ENCODE data around the gene GABBR1. TPM values are rescaled to one million over a fixed set of nuclear protein-coding genes. Genes with fewer than 3 reads are reported as not detected.

GABBR1 gene
- polyA plus RNA-seq, 6 donors from 2014 or later = 4.1 to 11.3 (median 4.6) TPM; not detected in 1

GRCh38 chr6:29524044-29524443, 108.9 kb downstream of the GABBR1 start:
- Mint-ChIP-seq H3K27me3 (peaks cover 24 to 45% (median 28%) of the 10 kb centered on the region in 3 donors), H3K27ac (no peak overlapping the region), H3K4me1 (no peaks in the 10 kb centered on the region), H3K36me3 (no peaks in the 10 kb centered on the region), H3K4me3 (no peak overlapping the region), H3K9me3 (peaks cover 0 to 2% (median 0%) of the 10 kb centered on the region in 7 donors)
- DNase-seq (no peak), ATAC-seq (ENCODE audit: low read depth in 2 of 2) (no peak)

DNA sequence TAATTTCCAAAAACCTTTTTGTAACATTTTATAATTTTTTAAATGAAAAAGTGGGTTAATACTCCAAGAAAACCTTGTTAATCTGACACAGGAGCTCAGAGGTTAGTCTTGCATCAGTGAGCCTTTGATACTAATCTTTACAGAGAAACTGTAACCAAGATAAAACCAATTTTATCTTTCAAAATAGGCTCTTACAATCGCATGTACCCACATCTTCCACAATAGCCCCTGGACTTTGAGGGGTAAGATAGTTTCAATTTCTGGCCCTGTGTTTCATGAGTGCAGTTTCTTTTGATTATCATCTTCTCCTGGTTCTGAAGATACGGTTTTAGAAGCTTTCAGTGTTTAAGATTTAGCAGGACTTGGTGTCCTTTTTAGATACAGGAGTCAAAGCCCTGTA, 110.8 kb downstream of the GABBR1 start:
- no peaks in the 10 kb centered on the region for H3K36me3 Mint-ChIP-seq

GRCh38 chr6:29521006-29521680, 111.8 kb downstream of the GABBR1 start:
- no peak overlapping the region for H3K4me3 Mint-ChIP-seq
- DNase-seq (no peak), ATAC-seq (ENCODE audit: low read depth in 2 of 2) (no peak)
- no peaks in the 10 kb centered on the region for H3K4me1 Mint-ChIP-seq
- H3K36me3 Mint-ChIP-seq = no peaks in the 10 kb centered on the region
- peaks cover 0 to 2% (median 0%) of the 10 kb centered on the region in 7 donors for H3K9me3 Mint-ChIP-seq
- H3K27ac Mint-ChIP-seq = no peak overlapping the region
- peaks cover 24 to 57% (median 32%) of the 10 kb centered on the region in 3 donors for H3K27me3 Mint-ChIP-seq

More for the DNA sequence above, 110.8 kb downstream of the GABBR1 start:
- DNase-seq (no peak), ATAC-seq (ENCODE audit: low read depth in 2 of 2) (no peak)
- Mint-ChIP-seq H3K9me3 (peaks cover 0 to 2% (median 0%) of the 10 kb centered on the region in 7 donors), H3K27me3 (peaks cover 24 to 52% (median 26%) of the 10 kb centered on the region in 3 donors), H3K27ac (no peak overlapping the region), H3K4me1 (no peaks in the 10 kb centered on the region), H3K4me3 (no peak overlapping the region)

- H3K36me3 Mint-ChIP-seq = no peaks in the 10 kb centered on the region
- peaks cover 0 to 2% (median 0%) of the 10 kb centered on the region in 7 donors for H3K9me3 Mint-ChIP-seq
Observed at GRCh38 chr6:29520232-29520631, 112.8 kb downstream of the GABBR1 start.

DNA sequence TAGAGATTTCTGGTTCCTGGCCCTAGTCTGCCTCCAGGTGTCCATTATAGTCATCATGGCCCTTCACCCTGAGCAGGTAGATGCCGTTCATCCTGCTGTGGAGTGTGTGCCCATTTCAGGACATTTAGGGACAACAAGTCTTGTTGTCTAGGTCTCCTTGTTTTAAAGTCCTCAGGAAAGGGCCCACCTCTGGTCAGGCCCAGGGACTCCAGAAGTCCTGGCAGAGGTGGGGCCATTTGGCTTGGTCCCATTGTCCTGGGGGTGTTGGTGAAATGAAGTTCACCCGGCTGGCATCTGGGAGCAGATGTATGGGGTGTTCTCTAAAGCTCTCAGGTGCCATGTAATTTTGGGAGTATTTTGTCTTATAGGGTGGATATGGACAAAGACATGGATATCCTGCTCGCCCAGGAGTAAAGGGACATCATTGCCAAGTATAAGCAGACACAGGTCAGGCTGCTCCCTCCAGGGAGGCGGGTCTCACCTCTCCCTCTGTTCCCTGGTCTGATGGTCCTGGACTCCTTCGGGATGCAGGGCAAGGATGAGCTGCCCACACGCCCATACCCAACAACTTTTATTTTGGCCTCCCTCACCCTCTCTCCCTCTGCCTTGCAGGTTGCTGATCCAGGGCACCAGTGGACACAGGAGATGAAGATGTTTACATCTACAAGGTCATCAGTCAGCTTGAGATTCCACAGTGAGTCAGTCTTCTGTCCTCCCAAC, 113.5 kb downstream of the GABBR1 start:
- no peak overlapping the region for H3K27ac Mint-ChIP-seq
- DNase-seq (no peak), ATAC-seq (ENCODE audit: low read depth in 2 of 2) (no peak)
- no peak overlapping the region for H3K4me3 Mint-ChIP-seq
- peaks cover 0 to 2% (median 0%) of the 10 kb centered on the region in 7 donors for H3K9me3 Mint-ChIP-seq
- H3K36me3 Mint-ChIP-seq = no peaks in the 10 kb centered on the region
- no peaks in the 10 kb centered on the region for H3K4me1 Mint-ChIP-seq
- H3K27me3 Mint-ChIP-seq = peaks cover 22 to 51% (median 42%) of the 10 kb centered on the region in 3 donors

More at GRCh38 chr6:29520232-29520631, 112.8 kb downstream of the GABBR1 start:
- H3K4me3 Mint-ChIP-seq = no peak overlapping the region
- DNase-seq (no peak), ATAC-seq (ENCODE audit: low read depth in 2 of 2) (no peak)
- peaks cover 17 to 50% (median 34%) of the 10 kb centered on the region in 3 donors for H3K27me3 Mint-ChIP-seq
- no peaks in the 10 kb centered on the region for H3K4me1 Mint-ChIP-seq
- H3K27ac Mint-ChIP-seq = no peak overlapping the region

GRCh38 chr6:29517728-29518440, 115.1 kb downstream of the GABBR1 start:
- no peak overlapping the region for H3K27ac Mint-ChIP-seq
- H3K27me3 Mint-ChIP-seq = peaks cover 24 to 56% (median 47%) of the 10 kb centered on the region in 3 donors
- H3K9me3 Mint-ChIP-seq = peaks cover 0 to 2% (median 0%) of the 10 kb centered on the region in 7 donors
- no peak overlapping the region for H3K4me3 Mint-ChIP-seq
- H3K36me3 Mint-ChIP-seq = no peaks in the 10 kb centered on the region
- H3K4me1 Mint-ChIP-seq = no peaks in the 10 kb centered on the region
- ATAC-seq (ENCODE audit: low read depth in 2 of 2) = no peak
- no peak for DNase-seq

DNA sequence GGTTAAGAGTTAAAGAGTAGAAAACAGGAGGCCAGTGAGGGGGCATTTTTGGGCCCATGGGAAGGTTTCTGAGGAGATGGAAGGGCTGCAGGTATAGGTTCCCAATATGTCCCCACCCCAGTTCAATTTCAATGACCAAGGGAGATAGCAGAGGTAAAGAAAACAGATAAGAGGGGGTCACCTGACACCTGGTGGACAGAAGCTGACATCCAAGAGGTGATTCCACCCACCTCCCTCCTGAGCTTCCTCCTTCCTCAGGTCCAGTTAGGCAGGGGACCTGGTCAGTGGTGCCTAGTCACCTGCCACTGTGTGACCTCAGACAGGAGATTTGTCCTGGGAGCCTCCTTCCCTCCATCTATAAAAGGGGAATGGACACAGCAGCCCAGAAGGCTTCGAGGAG, 115.7 kb downstream of the GABBR1 start:
- Mint-ChIP-seq H3K4me3 (no peak overlapping the region), H3K27ac (no peak overlapping the region), H3K9me3 (no peaks in the 10 kb centered on the region), H3K27me3 (peaks cover 24 to 59% (median 44%) of the 10 kb centered on the region in 3 donors), H3K36me3 (no peaks in the 10 kb centered on the region), H3K4me1 (no peaks in the 10 kb centered on the region)
- DNase-seq = no peak
- no peak for ATAC-seq (ENCODE audit: low read depth in 2 of 2)

GRCh38 chr6:29516108-29516507, 116.9 kb downstream of the GABBR1 start:
- no peak for ATAC-seq (ENCODE audit: low read depth in 2 of 2)
- Mint-ChIP-seq H3K4me1 (no peaks in the 10 kb centered on the region), H3K27me3 (peaks cover 27 to 56% (median 42%) of the 10 kb centered on the region in 3 donors), H3K4me3 (no peak overlapping the region), H3K27ac (peak overlapping the region in 1 of 6 donors; percentile 20), H3K36me3 (no peaks in the 10 kb centered on the region), H3K9me3 (no peaks in the 10 kb centered on the region)
- DNase-seq = no peak

- H3K9me3 Mint-ChIP-seq = no peaks in the 10 kb centered on the region
- DNase-seq (no peak), ATAC-seq (ENCODE audit: low read depth in 2 of 2) (no peak)
- H3K4me1 Mint-ChIP-seq = no peaks in the 10 kb centered on the region
- no peaks in the 10 kb centered on the region for H3K36me3 Mint-ChIP-seq
- no peak overlapping the region for H3K4me3 Mint-ChIP-seq
- H3K27me3 Mint-ChIP-seq = peaks cover 24 to 50% (median 28%) of the 10 kb centered on the region in 3 donors
- peak overlapping the region in 1 of 6 donors; percentile 26 for H3K27ac Mint-ChIP-seq
Observed at GRCh38 chr6:29510746-29511300, 122.2 kb downstream of the GABBR1 start.

GRCh38 chr6:29510202-29510601, 122.8 kb downstream of the GABBR1 start:
- no peaks in the 10 kb centered on the region for H3K9me3 Mint-ChIP-seq
- H3K27ac Mint-ChIP-seq = no peak overlapping the region
- no peaks in the 10 kb centered on the region for H3K36me3 Mint-ChIP-seq

More at GRCh38 chr6:29510202-29510601, 122.8 kb downstream of the GABBR1 start:
- no peak for ATAC-seq (ENCODE audit: low read depth in 2 of 2)
- DNase-seq = no peak
- Mint-ChIP-seq H3K4me1 (no peaks in the 10 kb centered on the region), H3K4me3 (no peak overlapping the region), H3K27me3 (peaks cover 24 to 48% (median 33%) of the 10 kb centered on the region in 3 donors)

Other genes with a start within 250 kb of the GABBR1 start
- gene OR12D2, start 237.6 kb downstream of the GABBR1 start, polyA plus RNA-seq (ENCODE audit: low read depth in 6 of 6) = not detected
- gene OR12D1, start 218.3 kb downstream of the GABBR1 start, polyA plus RNA-seq (ENCODE audit: low read depth in 6 of 6) = not detected
- not detected for gene OR10C1, start 193.9 kb downstream of the GABBR1 start, polyA plus RNA-seq (ENCODE audit: low read depth in 6 of 6)
- not detected for gene OR11A1, start 176.1 kb downstream of the GABBR1 start, polyA plus RNA-seq (ENCODE audit: low read depth in 6 of 6)
- not detected for gene OR2H1, start 176.0 kb downstream of the GABBR1 start, polyA plus RNA-seq (ENCODE audit: low read depth in 6 of 6)
- not detected for gene MAS1L, start 145.2 kb downstream of the GABBR1 start, polyA plus RNA-seq (ENCODE audit: low read depth in 6 of 6)
- not detected for gene UBD, start 73.5 kb downstream of the GABBR1 start, polyA plus RNA-seq (ENCODE audit: low read depth in 6 of 6)
- gene OR2H2, start 48.1 kb downstream of the GABBR1 start, polyA plus RNA-seq (ENCODE audit: low read depth in 6 of 6) = under 1 TPM in 2 of 6 donors, not detected in 4; 0.15 to 0.17 TPM
- not detected for gene MOG, start 23.9 kb upstream of the GABBR1 start, polyA plus RNA-seq (ENCODE audit: low read depth in 6 of 6)
- 1 to 10 TPM in 3 of 6 donors, not detected in 3; 1.8 to 3.1 (median 2.5) TPM for gene ZFP57, start 48.0 kb upstream of the GABBR1 start, polyA plus RNA-seq (ENCODE audit: low read depth in 6 of 6)
- gene HLA-F, start 90.3 kb upstream of the GABBR1 start, polyA plus RNA-seq (ENCODE audit: low read depth in 6 of 6) = 100 to 1,000 TPM; 212 to 354 (median 251) TPM
- gene HLA-G, start 194.6 kb upstream of the GABBR1 start, polyA plus RNA-seq (ENCODE audit: low read depth in 6 of 6) = 1 to 10 TPM in 5 of 6 donors, under 1 TPM in 1; 0.23 to 5.5 (median 1.4) TPM